AG08396 (cell line): ENCODE data around the gene ENDOD1.
"Not testable (repeated sequence)": the region's sequence is repeated elsewhere in the genome, so short reads cannot be mapped to it uniquely, and the experiment has no call there.

ENCODE experiments used
- DNase-seq: peaks from one replicate; pipeline ENCODE4 v3.0.0; 2012; ENCODE audit warnings: low spot score, mixed read lengths

ENDOD1 gene

GRCh38 chr11:95089620-95090542 is at the start of gene ENDOD1:
ENDOD1 (plus strand) TSS chr11:95089846; CDS start chr11:95089928, 82 bp downstream.
- DNase-seq: peak; percentile 95

GRCh38 chr11:95042239-95042638 is 47.4 kb upstream of the ENDOD1 start:
- DNase-seq: no peak

- DNase-seq: no peak
Measured at GRCh38 chr11:95042906-95043305, 46.7 kb upstream of the ENDOD1 start.

GRCh38 chr11:95044010-95044409 is 45.6 kb upstream of the ENDOD1 start:
- no peak for DNase-seq

GRCh38 chr11:95045812-95046211 is 43.8 kb upstream of the ENDOD1 start:
- DNase-seq: no peak

- not testable (repeated sequence) for DNase-seq
Measured at GRCh38 chr11:95049122-95049521, 40.5 kb upstream of the ENDOD1 start, which contains the start of gene KDM4F. KDM4F (plus strand) TSS chr11:95049422.

- DNase-seq: no peak
Measured at GRCh38 chr11:95050595-95051202, 38.9 kb upstream of the ENDOD1 start.

- DNase-seq: no peak
Measured at GRCh38 chr11:95054356-95054755, 35.3 kb upstream of the ENDOD1 start.

GRCh38 chr11:95055283-95055897 is 34.3 kb upstream of the ENDOD1 start:
- no peak for DNase-seq

- no peak for DNase-seq
Measured at GRCh38 chr11:95057959-95058358, 31.7 kb upstream of the ENDOD1 start.

- no peak for DNase-seq
Measured at GRCh38 chr11:95058621-95059020, 31.0 kb upstream of the ENDOD1 start.

GRCh38 chr11:95059046-95059445 is 30.6 kb upstream of the ENDOD1 start:
- DNase-seq: no peak

- DNase-seq: no peak
Measured at GRCh38 chr11:95065336-95065735, 24.3 kb upstream of the ENDOD1 start.

- DNase-seq: no peak
Measured at GRCh38 chr11:95066716-95067038, 23.0 kb upstream of the ENDOD1 start, which contains the start of gene SRSF8. SRSF8 (plus strand) TSS chr11:95066919; CDS start chr11:95067227, 308 bp downstream.

- DNase-seq: peak; percentile 83
Measured at GRCh38 chr11:95067039-95067840, 22.4 kb upstream of the ENDOD1 start.

GRCh38 chr11:95067841-95068219 is 21.8 kb upstream of the ENDOD1 start:
- DNase-seq: no peak

- peak; percentile 72 for DNase-seq
Measured at GRCh38 chr11:95068549-95068948, 21.1 kb upstream of the ENDOD1 start.

- DNase-seq: no peak
Measured at GRCh38 chr11:95070471-95070870, 19.2 kb upstream of the ENDOD1 start.

GRCh38 chr11:95072948-95073347 is 16.7 kb upstream of the ENDOD1 start:
- no peak for DNase-seq

GRCh38 chr11:95074792-95075563 is 14.7 kb upstream of the ENDOD1 start:
- no peak for DNase-seq

- peak; percentile 38 for DNase-seq
Measured at GRCh38 chr11:95076416-95076815, 13.2 kb upstream of the ENDOD1 start.
